RWPE2 (cell line): Measurements from ENCODE around the gene EIF5A.
A peak's percentile ranks its signal among the peaks of the same experiment; 100 is the strongest.

Experiments
- ATAC-seq: fragments of 200-7000 bp; cut with Tn5 transposase; 3 replicates; pipeline ENCODE4 v1.9.1; 2021; ENCODE audit warnings: low read depth
- DNase-seq: peaks from one replicate; pipeline ENCODE4 v3.0.0-alpha.2; 2020; ENCODE audit warnings: low spot score
- H3K27ac ChIP-seq: fragments of 450-650 bp; 2 replicates; pipeline ENCODE4 v1.5.1; 2017; ENCODE audit warnings: mild to moderate bottlenecking; ENCODE audit not compliant: poor library complexity, severe bottlenecking
- H3K27me3 ChIP-seq: fragments of 250-450 bp; sonication (Bioruptor Pico); 2 replicates; pipeline ENCODE4 v1.5.1; 2021; ENCODE audit warnings: mild to moderate bottlenecking, moderate library complexity; ENCODE audit not compliant: insufficient read depth, poor library complexity, severe bottlenecking
- H3K36me3 ChIP-seq: fragments of 250-450 bp; sonication (Bioruptor Pico); 2 replicates; pipeline ENCODE4 v1.5.1; 2020; ENCODE audit warnings: low read depth, mild to moderate bottlenecking, moderate library complexity
- H3K4me1 ChIP-seq: fragments of 250-450 bp; sonication (Bioruptor Pico); 2 replicates; pipeline ENCODE4 v1.5.1; 2021; ENCODE audit warnings: mild to moderate bottlenecking, moderate library complexity; ENCODE audit not compliant: insufficient read depth, poor library complexity, severe bottlenecking
- H3K4me3 ChIP-seq: fragments of 250-450 bp; sonication (Bioruptor Pico); 2 replicates; pipeline ENCODE4 v1.5.1; 2021; ENCODE audit warnings: mild to moderate bottlenecking, moderate library complexity; ENCODE audit not compliant: severe bottlenecking
- H3K9me3 ChIP-seq: fragments of 250-450 bp; sonication (Bioruptor Pico); 2 replicates; pipeline ENCODE4 v1.5.1; 2021; ENCODE audit warnings: mild to moderate bottlenecking, moderate library complexity; ENCODE audit not compliant: severe bottlenecking
- CTCF ChIP-seq: fragments of 450-650 bp; IDR thresholded peaks from one replicate; pipeline ENCODE4 v1.5.1; 2017; ENCODE audit warnings: mild to moderate bottlenecking, moderate library complexity; ENCODE audit not compliant: poor library complexity, severe bottlenecking

Gene EIF5A

GRCh38 chr17:7295230-7296180 lies 11.9 kb upstream of the EIF5A start:
- Histone ChIP-seq H3K9me3 (no peaks in the 10 kb centered on the region), H3K36me3 (no peaks in the 10 kb centered on the region), H3K4me3 (peak overlapping the region; percentile 39), H3K27me3 (no peaks in the 10 kb centered on the region), H3K4me1 (peaks cover 9% of the 10 kb centered on the region), H3K27ac (peak overlapping the region; percentile 22)
- TF ChIP-seq CTCF = no peak
- no peak for DNase-seq
- ATAC-seq = no peak

GRCh38 chr17:7296189-7296861 lies 11.1 kb upstream of the EIF5A start:
- ATAC-seq (peak; percentile 44), DNase-seq (peak; percentile 72)
- H3K27ac ChIP-seq = no peak overlapping the region
- H3K27me3 ChIP-seq = no peaks in the 10 kb centered on the region
- no peak overlapping the region for H3K4me3 ChIP-seq
- TF ChIP-seq CTCF = peak; percentile 96
- H3K4me1 ChIP-seq = peaks cover 9% of the 10 kb centered on the region
- no peaks in the 10 kb centered on the region for H3K9me3 ChIP-seq
- H3K36me3 ChIP-seq = no peaks in the 10 kb centered on the region

GRCh38 chr17:7304179-7304578 lies 3.2 kb upstream of the EIF5A start:
- TF ChIP-seq CTCF = no peak
- ATAC-seq (no peak), DNase-seq (no peak)
- Histone ChIP-seq H3K36me3 (peaks cover 10% of the 10 kb centered on the region), H3K9me3 (no peaks in the 10 kb centered on the region), H3K27me3 (no peaks in the 10 kb centered on the region), H3K4me1 (peaks cover 2% of the 10 kb centered on the region), H3K27ac (no peak overlapping the region), H3K4me3 (no peak overlapping the region)

- H3K27ac ChIP-seq = peak overlapping the region; percentile 94
- no peaks in the 10 kb centered on the region for H3K27me3 ChIP-seq
- no peaks in the 10 kb centered on the region for H3K9me3 ChIP-seq
- peak overlapping the region; percentile 93 for H3K4me3 ChIP-seq
- ATAC-seq (no peak), DNase-seq (no peak)
- H3K36me3 ChIP-seq = peaks cover 45% of the 10 kb centered on the region
- H3K4me1 ChIP-seq = peaks cover 8% of the 10 kb centered on the region
- no peak for TF ChIP-seq CTCF
These were observed 527 bp downstream of the EIF5A start for GRCh38 chr17:7307686-7308624.
